HG02763 (cell line): ENCODE results near the gene CAMTA1.
"Not testable (repeated sequence)": the region's sequence is repeated elsewhere in the genome, so short reads cannot be mapped to it uniquely, and the experiment has no call there.

Experiments used
- ATAC-seq: cut with Tn5 transposase; IDR thresholded peaks from one replicate; pipeline ENCODE4 v1.9.1; 2021; ENCODE audit warnings: mild to moderate bottlenecking, moderate library complexity; ENCODE audit not compliant: unreplicated experiment

Gene CAMTA1

DNA sequence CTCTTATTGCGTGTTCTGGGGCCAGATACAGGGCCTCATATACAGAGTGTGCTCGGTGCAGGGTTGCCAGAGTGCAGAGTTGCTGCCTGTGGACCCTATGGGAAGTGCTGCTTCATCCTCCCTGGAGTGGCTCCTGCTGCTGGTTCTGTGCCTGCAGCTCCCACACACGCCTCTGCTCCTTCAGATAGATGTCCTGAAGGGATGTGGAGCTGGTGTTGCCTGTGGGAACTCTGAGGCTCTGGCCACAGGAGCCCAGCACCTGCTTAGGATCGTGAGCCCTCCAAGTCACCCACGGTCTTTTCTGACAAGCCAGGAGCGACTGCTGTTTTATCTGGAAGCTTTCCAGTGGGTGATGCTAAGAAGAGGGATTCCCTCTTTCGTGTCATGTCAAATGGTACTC is 120.5 kb downstream of the CAMTA1 start:
- ATAC-seq: no peak

DNA sequence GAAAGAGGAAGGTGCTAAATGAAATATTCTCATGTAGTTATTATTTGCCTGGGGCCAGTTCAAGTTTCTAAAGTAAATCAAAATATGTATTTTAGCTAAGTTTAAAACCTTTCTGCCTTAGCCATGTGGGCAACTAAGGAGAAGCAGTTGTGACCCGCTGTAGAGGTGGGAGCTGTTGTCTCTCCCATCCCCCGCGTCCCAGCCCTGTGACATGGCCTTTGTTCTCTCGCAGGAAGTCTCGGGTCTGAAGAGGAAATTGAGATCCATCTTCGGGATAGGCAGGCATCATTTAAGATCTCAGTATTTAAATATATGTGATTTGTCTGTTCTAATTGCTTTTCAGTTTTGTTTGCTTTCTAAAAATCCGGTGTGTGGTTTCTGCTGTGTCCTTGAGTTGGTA is 121.5 kb downstream of the CAMTA1 start:
- ATAC-seq: no peak

DNA sequence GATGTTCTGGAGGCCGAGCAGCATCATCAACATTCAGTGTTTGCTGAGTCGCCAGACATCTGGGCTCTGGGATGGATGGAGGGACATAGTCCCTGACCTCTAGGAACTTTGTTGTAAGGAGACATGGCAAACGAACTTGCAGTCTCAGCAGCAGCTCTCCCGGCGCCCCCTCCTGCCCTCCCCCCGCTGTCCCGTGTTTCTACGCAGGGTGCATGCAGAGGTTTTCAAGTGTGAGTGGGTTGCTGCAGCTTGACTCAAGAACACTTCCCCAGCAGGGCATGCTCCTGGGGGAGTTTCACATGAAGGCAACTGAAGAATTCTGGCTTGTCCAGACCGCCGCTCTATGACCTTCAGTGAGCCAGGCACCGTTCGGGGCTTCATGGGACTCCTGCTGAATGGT is 121.9 kb downstream of the CAMTA1 start:
- no peak for ATAC-seq

DNA sequence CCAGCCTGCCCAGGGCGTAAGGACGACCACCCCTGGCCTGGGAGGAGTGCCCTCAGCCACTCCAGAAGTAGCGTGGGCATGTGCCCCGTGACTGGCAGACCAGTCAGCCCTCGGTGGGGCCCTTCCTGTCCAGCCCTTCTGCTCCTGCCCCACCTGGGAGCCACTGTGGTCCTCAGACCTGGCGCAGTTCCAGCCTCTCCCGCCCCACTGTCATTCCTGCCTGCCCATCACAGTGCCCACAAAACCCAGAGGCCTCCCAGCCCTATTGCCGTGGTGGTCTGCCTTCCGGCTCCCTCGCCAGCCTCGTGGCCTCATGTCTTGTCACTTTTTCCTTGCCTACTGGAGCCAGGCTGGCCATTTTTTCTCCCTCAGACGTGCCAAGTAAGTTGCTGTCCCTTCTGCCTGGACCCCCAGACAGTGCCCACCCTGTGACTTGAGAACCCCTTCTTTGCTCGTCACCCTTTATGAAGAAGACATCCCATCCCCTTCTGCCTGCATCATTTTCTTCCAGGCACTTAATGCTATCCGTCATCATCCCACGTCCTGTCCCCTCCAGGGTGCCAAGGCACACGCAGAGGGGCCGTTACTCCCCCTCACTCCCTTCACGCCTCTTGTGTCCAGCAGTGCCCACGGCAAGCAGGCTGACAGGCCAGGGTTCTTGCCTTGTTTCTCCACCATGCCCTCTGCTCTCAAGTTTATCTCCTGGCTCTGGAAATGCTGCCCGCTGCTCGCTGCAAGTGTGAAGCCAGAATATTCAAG is 122.6 kb downstream of the CAMTA1 start:
- ATAC-seq: no peak

DNA sequence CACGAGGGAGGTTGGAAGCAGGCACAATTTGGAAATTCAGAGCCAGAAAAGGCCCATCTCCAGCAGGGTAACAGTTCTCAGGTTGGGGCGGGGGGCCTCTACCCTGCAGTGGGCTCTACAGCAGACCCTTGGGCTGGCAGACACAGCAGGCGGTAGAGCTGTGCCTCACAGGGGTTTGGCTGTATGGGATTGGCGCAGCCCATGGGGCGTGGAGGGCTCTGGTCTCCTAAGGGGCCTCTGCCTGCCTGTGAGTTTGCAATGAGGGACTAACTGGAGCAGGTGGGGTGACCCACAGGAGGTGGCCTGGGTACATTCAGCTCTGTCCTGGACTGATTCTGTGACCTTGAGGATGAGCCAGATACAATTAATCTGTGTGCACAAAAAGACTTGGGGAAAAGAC is 124.1 kb downstream of the CAMTA1 start:
- ATAC-seq: no peak

DNA sequence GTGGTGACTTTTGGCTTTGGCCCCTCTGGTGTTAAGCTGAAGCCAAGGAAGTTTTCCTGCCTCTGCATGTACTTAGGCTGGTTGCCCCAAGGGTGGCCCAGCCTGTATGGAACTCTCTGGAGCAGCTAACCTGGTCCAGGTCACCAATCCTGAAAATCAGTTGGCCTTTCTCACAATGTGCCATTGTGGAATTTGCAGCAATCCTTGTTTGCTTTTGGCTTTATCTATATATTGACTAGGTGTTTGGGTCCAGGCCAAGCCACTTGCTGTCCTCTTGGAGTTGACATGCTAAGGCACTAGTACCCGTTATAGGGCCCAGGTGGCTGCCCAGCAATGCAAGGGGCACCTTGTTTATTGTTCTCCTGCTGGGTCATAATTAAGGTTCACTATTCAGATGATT is 124.6 kb downstream of the CAMTA1 start:
- no peak for ATAC-seq

DNA sequence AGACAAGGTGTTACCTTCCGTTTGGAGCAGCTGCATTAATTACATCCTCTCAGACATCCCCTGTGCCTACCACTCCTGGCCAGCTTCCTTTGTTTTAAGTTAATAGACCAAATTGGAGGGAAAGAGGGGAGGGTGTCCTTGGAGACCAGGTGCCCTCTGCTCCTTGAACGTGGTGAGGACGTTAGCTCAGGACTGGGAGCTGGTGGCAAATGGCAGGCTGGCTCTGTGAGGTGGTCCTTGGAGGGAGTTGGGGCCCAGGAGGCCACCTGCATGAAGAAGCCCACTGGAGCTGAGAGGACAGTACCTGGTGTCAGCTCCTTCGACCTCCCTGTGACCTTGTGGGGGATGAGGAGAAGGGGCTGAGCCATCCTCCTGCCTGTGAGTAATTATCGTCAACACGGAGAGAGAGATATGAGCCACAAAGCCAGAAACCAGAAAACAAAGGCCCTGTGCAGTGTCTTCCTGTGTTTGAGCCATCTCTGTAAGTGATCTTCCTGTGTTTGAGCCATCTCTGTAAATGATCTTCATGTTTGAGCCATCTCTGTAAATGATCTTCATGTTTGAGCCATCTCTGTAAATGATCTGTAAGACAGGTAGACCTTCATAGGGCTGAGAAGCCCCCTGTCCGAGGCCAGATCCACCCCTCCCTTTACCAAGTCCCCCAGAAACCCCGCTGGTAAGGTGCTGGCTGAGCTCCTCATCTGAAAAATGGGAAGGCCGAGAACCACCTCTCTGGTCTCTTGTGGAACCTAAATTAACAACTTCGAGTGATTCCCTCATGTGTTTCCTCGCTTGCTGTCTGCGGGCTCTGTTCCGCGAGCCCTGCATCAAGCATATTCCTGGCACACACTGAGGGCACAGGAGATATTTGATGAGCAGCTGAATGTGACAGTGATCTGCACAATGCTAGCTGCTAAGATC is 126.0 kb downstream of the CAMTA1 start:
- ATAC-seq: no peak

DNA sequence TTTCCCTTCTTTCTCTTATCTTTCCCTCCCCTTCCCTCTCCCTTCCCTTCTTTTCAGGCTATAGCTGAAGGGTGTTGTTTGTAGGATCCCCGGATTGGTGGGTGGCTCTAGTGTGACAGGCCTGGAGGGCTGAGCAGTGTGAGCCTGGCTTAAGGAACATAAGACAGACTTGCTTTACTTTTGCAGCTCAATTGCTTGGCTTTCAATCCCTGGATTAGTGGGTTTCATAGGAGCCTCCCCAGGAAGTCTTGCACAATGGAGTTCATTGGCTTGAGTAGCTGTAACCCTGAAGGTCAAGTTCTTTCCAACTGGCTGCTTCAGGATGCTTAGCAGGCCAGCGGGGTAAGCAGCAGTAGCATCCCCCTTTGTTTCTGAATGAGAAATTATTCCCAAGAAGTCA is 126.7 kb downstream of the CAMTA1 start:
- no peak for ATAC-seq

DNA sequence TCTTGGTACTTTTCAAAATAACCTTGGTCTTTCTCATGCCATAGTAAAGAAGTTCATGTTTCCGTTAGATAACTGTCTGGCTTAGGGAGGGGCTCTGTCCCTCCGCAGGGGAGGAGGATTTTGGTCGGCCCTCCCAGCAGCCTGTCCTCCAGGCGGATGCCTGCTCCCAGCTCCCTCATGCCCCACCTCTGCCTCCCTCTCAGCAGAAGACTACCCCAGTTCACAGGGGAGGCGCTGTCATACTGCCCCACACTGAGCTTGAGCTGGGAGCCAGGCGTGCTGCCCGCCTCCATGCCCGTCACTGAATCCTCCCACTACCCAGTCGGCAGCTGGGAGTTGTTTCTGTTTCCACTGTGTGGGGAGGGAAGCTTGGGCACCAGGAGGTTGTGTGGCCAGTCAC is 127.3 kb downstream of the CAMTA1 start:
- ATAC-seq: no peak

DNA sequence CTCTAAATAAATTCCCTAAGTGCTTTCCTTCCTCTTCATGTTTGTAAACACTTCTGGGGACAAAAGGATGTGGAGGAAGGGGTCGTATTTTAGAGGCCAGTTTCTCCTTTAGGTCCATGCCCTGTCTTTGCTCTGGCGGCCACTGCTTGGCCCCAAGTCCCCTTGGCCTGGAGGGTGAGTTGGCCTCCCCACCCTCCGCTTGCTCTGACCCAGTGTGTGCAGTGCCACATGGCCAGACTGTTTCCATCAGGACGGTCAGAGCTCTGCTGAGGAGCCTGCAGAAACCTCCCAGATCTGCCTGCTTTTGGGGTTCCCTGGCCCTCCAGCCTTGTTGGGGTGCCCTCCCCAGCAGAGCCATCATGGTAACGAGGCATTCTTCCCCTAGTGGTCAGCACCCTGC is 127.8 kb downstream of the CAMTA1 start:
- ATAC-seq: no peak

DNA sequence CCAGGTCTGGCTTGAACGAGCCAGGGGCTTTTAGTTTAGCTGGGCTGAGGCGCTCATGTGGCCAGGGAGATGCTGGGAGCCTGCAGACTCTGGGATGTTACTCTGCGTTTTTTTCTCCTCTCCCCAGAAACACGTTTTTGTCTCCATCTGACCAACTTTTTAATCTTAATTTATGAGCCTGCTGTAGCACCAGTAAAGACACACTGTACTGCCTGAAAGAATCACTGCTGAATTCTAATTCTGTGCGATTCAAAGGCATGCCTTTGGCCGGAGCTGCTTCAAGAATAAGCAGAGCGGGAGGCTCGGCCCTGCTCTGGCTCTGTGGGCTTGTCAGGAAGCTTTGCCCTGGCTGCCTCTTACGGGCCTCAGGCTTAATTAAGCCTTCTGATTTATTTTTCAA is 129.5 kb downstream of the CAMTA1 start:
- no peak for ATAC-seq

DNA sequence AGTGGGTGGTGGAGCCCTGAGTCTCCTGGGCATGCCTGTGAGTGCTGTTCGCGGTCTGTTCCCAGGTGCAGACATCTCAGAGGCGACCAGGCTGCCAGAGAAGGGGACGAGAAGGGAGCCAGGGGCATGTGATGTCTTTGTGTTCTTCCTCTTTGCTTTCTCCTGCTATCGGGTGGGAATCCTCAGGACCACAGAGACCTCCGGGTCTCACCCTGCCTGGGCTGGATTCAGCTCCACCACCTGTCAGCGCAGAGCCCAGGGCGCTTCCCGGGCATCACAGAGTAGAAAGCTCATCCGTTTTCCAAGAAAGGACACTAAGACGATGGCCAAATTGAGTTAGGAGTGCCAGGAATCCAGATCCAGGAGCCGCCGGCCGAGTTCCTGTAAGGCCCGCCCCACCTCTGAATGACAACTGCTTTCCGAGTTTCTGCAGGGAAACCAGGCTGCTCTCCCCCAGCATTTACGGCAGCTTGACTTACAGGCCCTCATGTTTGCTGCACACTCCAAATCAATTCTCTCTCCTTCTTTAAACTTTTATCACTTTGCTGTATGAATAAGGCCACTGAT is 130.8 kb downstream of the CAMTA1 start:
- no peak for ATAC-seq

DNA sequence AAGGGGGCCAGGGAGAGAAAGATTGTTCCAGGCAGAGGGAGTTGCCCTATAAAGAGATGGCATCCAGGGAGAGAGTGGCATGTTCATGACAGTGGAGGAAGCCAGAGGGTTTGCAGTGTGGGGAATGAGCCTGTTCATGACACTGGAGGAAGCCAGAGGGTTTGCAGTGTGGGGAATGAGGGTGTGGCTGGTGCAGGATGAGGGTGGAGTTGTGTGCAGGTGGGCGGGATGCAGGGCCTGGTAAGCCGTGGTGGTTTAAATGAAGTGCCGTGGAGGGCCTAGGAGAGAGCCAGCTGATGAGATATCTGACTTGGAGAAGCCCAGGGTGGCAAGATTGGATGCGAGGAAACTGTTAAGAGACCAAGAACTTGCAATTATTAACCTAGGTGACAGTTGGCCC is 131.8 kb downstream of the CAMTA1 start:
- ATAC-seq: no peak

DNA sequence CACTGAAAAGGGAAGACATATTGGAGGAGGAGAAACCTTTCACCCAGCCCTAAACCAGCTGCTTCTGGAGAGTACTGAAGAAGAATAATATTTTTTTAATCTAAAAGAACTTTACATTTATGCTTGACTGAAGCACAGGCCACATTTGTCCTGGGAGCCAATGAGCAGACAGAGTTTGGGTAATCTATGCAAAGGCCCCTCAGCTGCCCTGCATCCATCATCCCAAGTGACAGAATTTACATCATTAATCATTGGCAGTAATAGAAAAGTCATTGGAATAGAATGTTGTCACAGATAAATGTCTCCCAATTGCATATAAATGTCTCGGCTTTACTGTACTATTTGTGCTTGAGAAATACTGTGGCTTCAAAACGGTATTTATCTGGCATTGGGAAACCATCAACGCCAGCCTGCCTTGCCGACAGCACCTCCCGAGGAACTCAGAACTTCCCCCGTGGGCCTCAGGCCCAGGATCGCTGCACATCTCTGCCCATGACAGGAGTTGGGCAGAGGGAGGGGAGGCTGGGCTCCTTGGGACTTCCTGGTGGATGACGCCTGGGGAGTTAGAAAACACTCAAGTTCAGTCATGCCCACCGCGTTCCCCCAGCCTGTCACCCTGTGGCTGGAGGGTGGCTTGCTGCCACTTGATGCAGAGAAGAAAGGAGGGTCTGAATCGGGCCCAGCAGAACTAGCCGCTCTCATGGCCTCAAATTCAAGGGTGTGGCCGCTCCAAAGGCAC is 133.1 kb downstream of the CAMTA1 start:
- ATAC-seq: no peak

DNA sequence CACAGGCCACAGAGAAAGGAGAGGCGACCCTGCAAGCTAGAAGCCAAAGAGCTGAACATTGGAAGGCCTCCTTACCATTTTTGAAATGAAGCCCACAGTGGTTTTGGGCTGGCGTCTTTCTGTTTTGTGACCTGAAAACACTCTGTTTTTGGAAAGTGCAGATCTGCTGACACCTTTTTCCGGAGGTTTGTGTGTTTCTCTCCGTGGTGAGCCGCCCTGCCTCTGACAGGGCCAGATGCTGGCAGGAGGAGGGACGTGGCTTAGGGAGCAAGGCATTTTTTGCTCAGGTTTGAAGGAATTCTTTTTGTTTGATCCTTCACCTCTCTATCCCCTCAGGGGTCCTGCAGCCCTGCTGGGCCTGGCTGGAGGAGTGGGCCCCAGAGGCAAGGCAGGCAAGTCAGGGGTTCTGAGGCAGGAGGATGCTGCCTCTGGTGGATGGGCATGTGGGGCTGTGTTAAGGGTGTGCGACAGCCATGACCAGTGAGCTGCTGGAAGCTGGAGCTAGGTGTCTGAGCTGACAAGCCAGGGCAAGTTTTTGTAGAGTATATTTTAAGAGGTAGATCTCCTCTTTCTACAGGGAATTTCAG is 133.8 kb downstream of the CAMTA1 start:
- ATAC-seq: no peak

DNA sequence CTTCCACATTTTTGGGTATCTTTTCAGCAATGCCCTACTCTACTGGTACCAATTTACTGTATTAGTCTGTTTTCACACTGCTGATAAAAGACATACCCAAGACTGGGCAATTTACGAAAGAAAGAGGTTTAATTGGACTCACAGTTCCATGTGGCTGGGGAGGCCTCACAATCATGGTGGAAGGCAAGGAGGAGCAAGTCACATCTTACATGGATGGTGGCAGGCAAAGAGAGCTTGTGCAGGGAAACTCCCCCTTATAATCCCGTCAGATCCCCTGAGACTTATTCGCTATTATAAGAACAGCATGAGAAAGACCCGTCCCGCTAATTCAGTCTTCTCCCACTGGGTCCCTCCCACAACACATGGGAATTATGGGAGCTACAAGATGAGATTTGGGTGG is 136.3 kb downstream of the CAMTA1 start:
- not testable (repeated sequence) for ATAC-seq

DNA sequence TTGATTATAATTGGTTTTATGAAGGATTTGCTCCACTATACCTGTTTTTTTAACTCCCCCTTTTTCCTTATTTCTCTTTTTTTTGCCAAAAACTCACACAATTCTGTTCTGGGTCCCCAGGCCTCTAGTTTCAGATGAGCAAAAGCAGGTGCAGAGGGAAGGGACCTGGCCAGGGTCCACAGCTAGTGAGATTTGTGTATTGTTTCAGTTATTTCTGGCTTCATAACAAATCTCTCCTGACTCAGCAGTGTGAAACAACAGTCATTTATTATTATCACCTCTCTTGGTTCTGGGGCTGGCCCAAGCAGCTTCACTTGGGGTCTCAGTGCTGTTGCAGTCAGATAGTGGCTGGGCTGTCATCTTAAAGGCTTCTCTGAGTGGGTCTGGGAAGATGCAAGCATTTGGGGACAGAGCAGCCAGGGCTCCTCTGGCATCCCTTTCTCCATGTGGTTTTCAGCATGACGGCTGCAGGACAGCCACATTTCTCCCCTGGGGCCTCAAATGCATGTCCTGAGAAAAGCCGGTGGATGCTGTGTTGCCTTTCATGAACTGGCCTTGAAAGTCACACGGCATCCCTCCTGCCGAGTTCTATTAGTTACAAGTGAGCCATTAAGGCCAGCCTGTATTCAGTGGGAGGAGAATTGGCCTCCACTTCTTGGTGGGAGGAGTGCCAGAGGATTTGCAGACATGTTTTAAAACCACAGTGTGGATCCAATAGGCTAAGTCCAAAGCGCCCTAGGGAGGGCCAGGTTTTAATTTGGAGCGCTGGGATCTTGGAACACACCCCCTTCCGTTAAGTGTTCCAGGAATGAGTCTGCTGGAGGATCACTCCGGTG is 137.1 kb downstream of the CAMTA1 start:
- no peak for ATAC-seq

DNA sequence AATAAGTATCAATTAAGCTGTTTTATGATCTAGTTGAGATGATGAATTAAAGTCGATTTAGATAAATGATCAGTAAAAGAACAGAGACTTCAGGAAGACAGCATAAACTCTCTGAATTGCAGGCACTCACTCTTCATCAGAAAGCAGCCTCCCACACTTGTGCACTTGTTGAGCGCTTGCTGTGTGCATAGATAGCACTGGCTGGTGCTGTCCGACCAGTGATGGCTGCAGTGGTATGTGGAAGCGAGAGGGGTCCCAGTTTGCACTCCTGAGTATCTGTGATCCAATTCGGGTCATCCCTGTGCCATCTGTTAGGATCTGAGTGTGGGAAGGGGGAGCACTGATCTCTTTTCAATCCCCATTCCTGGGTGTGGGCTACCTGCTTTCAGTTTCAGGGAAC is 137.8 kb downstream of the CAMTA1 start:
- no peak for ATAC-seq

DNA sequence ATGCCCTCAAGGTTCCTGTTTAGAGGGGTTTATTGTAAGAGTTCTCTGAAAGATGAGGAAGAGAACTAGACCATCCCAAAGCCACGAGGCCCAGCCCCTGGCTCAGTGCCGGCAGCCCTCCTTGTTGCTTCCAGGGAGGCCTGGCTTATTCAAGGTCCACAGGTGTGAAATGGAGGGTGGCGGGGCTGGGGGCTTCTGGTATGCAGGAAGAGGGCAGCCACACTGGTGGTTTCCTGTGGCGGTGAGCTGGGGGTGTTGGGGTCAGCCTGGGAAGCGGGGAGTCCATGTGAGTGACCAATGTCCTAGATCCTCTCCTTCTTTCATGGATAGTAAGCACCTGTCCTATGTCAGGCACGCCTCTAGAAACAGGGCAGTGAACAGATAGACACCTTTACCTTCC is 138.2 kb downstream of the CAMTA1 start:
- ATAC-seq: no peak
